AG10803 (cell line): Measurements from ENCODE around the gene TMEM198.

ENCODE experiments used
- DNase-seq: peaks from one replicate; pipeline ENCODE4 v3.0.0; 2010; ENCODE audit warnings: low read depth
- H3K4me3 ChIP-seq: 2 replicates; pipeline ENCODE4 v1.5.1; 2011; ENCODE audit warnings: mild to moderate bottlenecking, low read length, control low read depth
- CTCF ChIP-seq: conservative IDR thresholded peaks from 2 replicates; pipeline ENCODE4 v1.5.1; 2011; ENCODE audit warnings: mild to moderate bottlenecking, low read length, control low read depth, inconsistent platforms

Gene TMEM198

GRCh38 chr2:219576505-219577388 is 32.9 kb downstream of the TMEM198 start:
- no peak for DNase-seq
- no peak for TF ChIP-seq CTCF
- H3K4me3 ChIP-seq: no peak overlapping the region

- peak; percentile 57 for DNase-seq
- TF ChIP-seq CTCF: no peak
- H3K4me3 ChIP-seq: no peak overlapping the region
These were observed 35.2 kb downstream of the TMEM198 start for GRCh38 chr2:219578811-219579613.

GRCh38 chr2:219581346-219581745 is 37.5 kb downstream of the TMEM198 start:
- H3K4me3 ChIP-seq: no peak overlapping the region
- TF ChIP-seq CTCF: no peak
- DNase-seq: no peak

- DNase-seq: no peak
- TF ChIP-seq CTCF: no peak
- no peak overlapping the region for H3K4me3 ChIP-seq
These were observed 47.3 kb downstream of the TMEM198 start for GRCh38 chr2:219591091-219591490.

GRCh38 chr2:219592736-219593135 is 48.9 kb downstream of the TMEM198 start:
- H3K4me3 ChIP-seq: no peak overlapping the region
- TF ChIP-seq CTCF: no peak
- DNase-seq: no peak

- no peak overlapping the region for H3K4me3 ChIP-seq
- no peak for DNase-seq
- no peak for TF ChIP-seq CTCF
These were observed 49.3 kb downstream of the TMEM198 start for GRCh38 chr2:219593154-219593553.
